Tibial artery (tissue), 4 donors: ENCODE results near the gene RHEBL1.

Source experiments
- DNase-seq, 2 donors: peaks; one replicate each; pipeline ENCODE4 v3.0.0-alpha.2; 2019
- H3K27ac ChIP-seq, 2 donors: fragments of 200-600 bp; sonication (generic) in 1 of 2; 1 replicate in 1 of 2; 2 replicates in 1 of 2; pipeline ENCODE4 v1.5.1; 2018 to 2019; ENCODE audit warnings: mild to moderate bottlenecking in 1 of 2
- H3K27me3 ChIP-seq, 2 donors: fragments of 200-600 bp; sonication (generic) in 1 of 2; one replicate each; pipeline versions ENCODE4 v1.5.1 to v1.6.0; 2016 to 2019
- H3K36me3 ChIP-seq, 3 donors: fragments of 200-600 bp; sonication (generic) in 2 of 3; one replicate each; pipeline ENCODE4 v1.5.1; 2016 to 2019; ENCODE audit warnings: mild to moderate bottlenecking in 2 of 3
- H3K4me1 ChIP-seq, 4 donors: fragments of 200-600 bp; sonication (generic) in 2 of 4; 1 replicate in 3 of 4; 2 replicates in 1 of 4; pipeline ENCODE4 v1.5.1; 2016 to 2019
- H3K4me3 ChIP-seq, 2 donors: fragments of 200-600 bp; sonication (generic) in 1 of 2; 1 replicate in 1 of 2; 2 replicates in 1 of 2; pipeline ENCODE4 v1.5.1; 2018 to 2019; ENCODE audit warnings: mild to moderate bottlenecking in 2 of 2
- H3K9me3 ChIP-seq, 3 donors: fragments of 200-600 bp; sonication (generic) in 1 of 3; one replicate each; pipeline ENCODE4 v1.5.1; 2016 to 2019
- CTCF ChIP-seq, 2 experiments: fragments of 200-600 bp in 1 of 2; fragments of 450-650 bp in 1 of 2; IDR thresholded peaks; one replicate each; pipeline ENCODE4 v1.5.1; 2017 to 2019; ENCODE audit warnings: antibody characterized with exemption in 2 of 2, mild to moderate bottlenecking in 1 of 2, moderate library complexity in 1 of 2
- intact Hi-C: fragments of 100-400 bp; cut with DNase I; formaldehyde crosslinking; loops from one replicate; pipeline ENCODE4 v1.15.0; 2023; ENCODE audit warnings: low total_unique reads

The RHEBL1 gene

GRCh38 chr12:49037947-49038237 is 31.9 kb downstream of the RHEBL1 start:
- TF ChIP-seq CTCF (IDR thresholded peaks at IDR 0.05), result no peak
- Histone ChIP-seq H3K4me3 (no peak overlapping the region), H3K36me3 (peaks cover 78 to 96% (median 94%) of the 10 kb centered on the region in 3 donors), H3K27ac (no peak overlapping the region), H3K9me3 (no peaks in the 10 kb centered on the region), H3K27me3 (no peaks in the 10 kb centered on the region), H3K4me1 (no peaks in the 10 kb centered on the region)
- DNase-seq, result no peak
- intact Hi-C loops, result no loop called here

GRCh38 chr12:49037111-49037946 is 32.5 kb downstream of the RHEBL1 start:
- peaks cover 78 to 96% (median 94%) of the 10 kb centered on the region in 3 donors for H3K36me3 ChIP-seq
- H3K4me1 ChIP-seq, result no peaks in the 10 kb centered on the region
- TF ChIP-seq CTCF (IDR thresholded peaks at IDR 0.05), result no peak
- intact Hi-C loops, result no loop called here
- H3K27me3 ChIP-seq, result no peaks in the 10 kb centered on the region
- no peak for DNase-seq
- no peak overlapping the region for H3K4me3 ChIP-seq
- H3K27ac ChIP-seq, result no peak overlapping the region
- no peaks in the 10 kb centered on the region for H3K9me3 ChIP-seq

GRCh38 chr12:49036029-49036428 is 33.8 kb downstream of the RHEBL1 start:
- peaks cover 67 to 96% (median 92%) of the 10 kb centered on the region in 3 donors for H3K36me3 ChIP-seq
- H3K27ac ChIP-seq, result no peak overlapping the region
- H3K27me3 ChIP-seq, result no peaks in the 10 kb centered on the region
- no peaks in the 10 kb centered on the region for H3K4me1 ChIP-seq
- no peak overlapping the region for H3K4me3 ChIP-seq
- no peaks in the 10 kb centered on the region for H3K9me3 ChIP-seq
- TF ChIP-seq CTCF (IDR thresholded peaks at IDR 0.05), result no peak
- intact Hi-C loops, result no loop called here
- DNase-seq, result no peak

GRCh38 chr12:49034286-49034622 is 35.5 kb downstream of the RHEBL1 start:
- Histone ChIP-seq H3K27me3 (no peaks in the 10 kb centered on the region), H3K4me1 (no peaks in the 10 kb centered on the region), H3K27ac (no peak overlapping the region), H3K4me3 (no peak overlapping the region), H3K9me3 (no peaks in the 10 kb centered on the region), H3K36me3 (peaks cover 49 to 94% (median 83%) of the 10 kb centered on the region in 3 donors)
- no peak for DNase-seq
- intact Hi-C loops, result no loop called here
- TF ChIP-seq CTCF (IDR thresholded peaks at IDR 0.05), result no peak

- Histone ChIP-seq H3K36me3 (peaks cover 49 to 94% (median 83%) of the 10 kb centered on the region in 3 donors), H3K27me3 (no peaks in the 10 kb centered on the region), H3K4me1 (no peaks in the 10 kb centered on the region), H3K27ac (no peak overlapping the region), H3K4me3 (no peak overlapping the region), H3K9me3 (no peaks in the 10 kb centered on the region)
- no peak for TF ChIP-seq CTCF (IDR thresholded peaks at IDR 0.05)
- intact Hi-C loops, result no loop called here
- no peak for DNase-seq
These were observed 36.0 kb downstream of the RHEBL1 start for GRCh38 chr12:49033611-49034285.
